Pancreas (tissue), 10 donors: ENCODE data around the gene PRRC2B. TPM values are rescaled to one million over a fixed set of nuclear protein-coding genes. Genes with fewer than 3 reads are reported as not detected.

Experiments used
- ATAC-seq, 4 donors: fragments of 200-7000 bp; cut with Tn5 transposase; one replicate each; pipeline versions ENCODE4 v1.8.0 to v1.9.1; 2020; ENCODE audit warnings: mild to moderate bottlenecking in 4 of 4, moderate library complexity in 4 of 4
- DNase-seq, 6 donors: peaks; one replicate each; pipeline ENCODE4 v3.0.0-alpha.2; 2020
- FAIRE-seq: peaks from 2 replicates; lab custom pipeline; 2012; peaks lifted over from hg19 to GRCh38; lab: Jason Lieb, UNC
- H3K27ac ChIP-seq, 4 donors: fragments of 200-600 bp; sonication (generic); 1 replicate in 3 of 4; 2 replicates in 1 of 4; pipeline versions ENCODE4 v1.5.0 to v1.8.0; 2020
- H3K27me3 ChIP-seq, 4 donors: fragments of 200-600 bp; one replicate each; pipeline ENCODE4 v1.8.0; 2021
- H3K36me3 ChIP-seq, 3 donors: fragments of 200-600 bp; sonication (generic) in 1 of 3; one replicate each; pipeline versions ENCODE4 v1.5.0 to v1.8.0; 2020 to 2021
- H3K4me1 ChIP-seq, 3 donors: fragments of 200-600 bp; one replicate each; pipeline ENCODE4 v1.8.0; 2021
- H3K4me3 ChIP-seq, 4 donors: fragments of 200-600 bp; sonication (generic) in 2 of 4; one replicate each; pipeline versions ENCODE4 v1.5.0 to v1.8.0; 2020 to 2021
- H3K9me3 ChIP-seq, 4 donors: fragments of 200-600 bp; one replicate each; pipeline ENCODE4 v1.8.0; 2021
- WGBS, 2 donors: extraction: QIAGEN DNeasy Blood & Tissue Kit; methylation state at CpG; one replicate each; pipeline ENCODE4 v1.1.7; 2013; 5-methylcytosine and 5-hydroxymethylcytosine counted together
- intact Hi-C, 3 donors: fragments of 100-400 bp; cut with DNase I; formaldehyde crosslinking; loops; one replicate each; pipeline versions ENCODE4 v1.11.1 to v1.14.2; 2022
- polyA plus RNA-seq, 2 donors: library from polyadenylated mRNA; stranded (reverse); fragments of 200-250 nt; gene quantifications; one replicate each; pipeline ENCODE4 v1.2.3, GENCODE V29; 2013
- total RNA-seq, 6 donors: library from RNA; stranded (reverse); fragmentation: NEBNext Ultra II Directional in 4 of 6; extraction: Animal tissue kit (Norgen Biotek cat#: 25700) in 4 of 6; gene quantifications; one replicate each; pipeline versions ENCODE4 v1.2.1 to v1.2.4, GENCODE V29; 2021 to 2023
- TF ChIP-seq, protein P1 (sequence below), 4 donors: fragments of 200-600 bp; sonication (generic) in 3 of 4; IDR thresholded peaks; one replicate each; pipeline versions ENCODE4 v1.5.0 to v1.8.0; 2021; ENCODE audit warnings: antibody characterized with exemption in 4 of 4
- donor health status: healthy with polysubstance abuse.
- donor health status: DM: no; HTN: no; CAD: no; lungs with moderate emphysema.
- donor health status: DM: no; HTN: no; CAD: no.
- donor health status: control.
- donor health status: control.
- donor health status: Bipolar disorder and iron deficiency.
- donor health status: DM: yes; HTN: yes; CAD: no.
- donor health status: DM: no; HTN: no; CAD: no.
- donor health status: DM: no; HTN: no; CAD: no.
- donor health status: DM: yes; HTN: yes; CAD: no.

PRRC2B gene
- total and polyA plus RNA-seq, 8 donors, result 44.8 to 132 (median 90.3) TPM

DNA sequence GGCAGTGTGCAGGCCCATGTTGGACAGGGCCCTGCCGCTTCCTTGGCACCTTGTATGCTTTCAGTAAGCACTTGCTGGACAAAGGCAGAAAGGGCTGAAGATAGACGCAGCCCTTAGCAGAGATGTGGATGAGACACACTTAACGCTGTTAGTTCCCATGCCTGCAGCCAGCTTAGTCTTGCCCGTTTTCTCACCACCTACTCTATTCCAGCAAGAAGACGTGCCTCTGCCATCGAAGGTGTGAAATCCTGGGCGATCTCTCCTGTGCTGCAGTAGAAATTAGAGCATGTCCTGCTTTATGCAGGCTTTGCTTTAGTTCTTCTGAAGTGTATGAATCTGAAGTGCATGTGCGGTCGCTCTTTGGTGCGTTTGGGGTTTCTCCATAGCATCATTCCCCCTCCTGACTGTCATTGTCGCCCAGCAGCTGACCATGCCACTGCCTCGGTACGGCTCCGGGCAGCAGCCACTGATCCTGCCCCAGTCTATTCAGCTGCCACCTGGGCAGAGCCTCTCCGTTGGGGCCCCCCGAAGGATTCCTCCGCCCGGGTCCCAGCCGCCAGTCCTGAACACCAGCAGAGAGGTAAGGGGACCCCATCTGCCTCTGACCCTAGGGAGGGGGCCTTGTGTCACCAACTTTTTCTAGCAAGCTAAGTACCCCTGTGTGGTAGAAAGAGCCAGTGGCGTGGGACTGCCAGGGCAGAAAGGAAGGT, 97.3 kb downstream of the PRRC2B start:
- DNase-seq, result peak in 1 of 6 donors; percentile 45
- no peak for ATAC-seq
- intact Hi-C loops, result no loop called here
- Histone ChIP-seq H3K27ac (no peak overlapping the region), H3K27me3 (no peaks in the 10 kb centered on the region), H3K9me3 (no peaks in the 10 kb centered on the region), H3K36me3 (peaks cover 17 to 93% (median 64%) of the 10 kb centered on the region in 3 donors), H3K4me3 (no peak overlapping the region), H3K4me1 (no peaks in the 10 kb centered on the region)
- TF ChIP-seq, protein P1, sequence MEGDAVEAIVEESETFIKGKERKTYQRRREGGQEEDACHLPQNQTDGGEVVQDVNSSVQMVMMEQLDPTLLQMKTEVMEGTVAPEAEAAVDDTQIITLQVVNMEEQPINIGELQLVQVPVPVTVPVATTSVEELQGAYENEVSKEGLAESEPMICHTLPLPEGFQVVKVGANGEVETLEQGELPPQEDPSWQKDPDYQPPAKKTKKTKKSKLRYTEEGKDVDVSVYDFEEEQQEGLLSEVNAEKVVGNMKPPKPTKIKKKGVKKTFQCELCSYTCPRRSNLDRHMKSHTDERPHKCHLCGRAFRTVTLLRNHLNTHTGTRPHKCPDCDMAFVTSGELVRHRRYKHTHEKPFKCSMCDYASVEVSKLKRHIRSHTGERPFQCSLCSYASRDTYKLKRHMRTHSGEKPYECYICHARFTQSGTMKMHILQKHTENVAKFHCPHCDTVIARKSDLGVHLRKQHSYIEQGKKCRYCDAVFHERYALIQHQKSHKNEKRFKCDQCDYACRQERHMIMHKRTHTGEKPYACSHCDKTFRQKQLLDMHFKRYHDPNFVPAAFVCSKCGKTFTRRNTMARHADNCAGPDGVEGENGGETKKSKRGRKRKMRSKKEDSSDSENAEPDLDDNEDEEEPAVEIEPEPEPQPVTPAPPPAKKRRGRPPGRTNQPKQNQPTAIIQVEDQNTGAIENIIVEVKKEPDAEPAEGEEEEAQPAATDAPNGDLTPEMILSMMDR (IDR thresholded peaks at IDR 0.05), result no peak
- WGBS, 2 donors, result 95 to 98% methylated on average over 20 of the region's 20 CpGs
- no peak for FAIRE-seq

DNA sequence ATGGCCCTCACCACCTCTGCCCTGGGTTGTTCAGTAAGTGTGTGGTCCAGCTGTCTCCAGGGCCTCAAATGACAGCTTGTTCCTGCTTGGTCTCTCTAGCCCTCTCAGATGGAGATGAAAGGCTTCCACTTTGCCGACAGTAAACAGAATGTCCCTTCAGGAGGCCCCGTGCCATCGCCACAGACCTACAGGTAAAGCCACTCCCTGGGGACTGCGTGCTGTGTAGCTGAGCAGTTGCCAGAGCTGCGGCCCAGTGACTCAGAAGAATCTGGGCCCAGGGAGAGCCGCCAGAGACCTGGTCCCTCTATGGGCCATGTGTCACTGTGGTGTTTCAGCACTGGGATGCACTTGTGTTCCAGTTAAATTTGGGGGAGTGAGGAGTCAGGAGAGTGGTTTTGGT, 98.2 kb downstream of the PRRC2B start:
- intact Hi-C loops, result no loop called here
- no peak overlapping the region for H3K27ac ChIP-seq
- no peaks in the 10 kb centered on the region for H3K9me3 ChIP-seq
- TF ChIP-seq, protein P1 (IDR thresholded peaks at IDR 0.05), result no peak
- no peaks in the 10 kb centered on the region for H3K4me1 ChIP-seq
- H3K4me3 ChIP-seq, result no peak overlapping the region
- H3K36me3 ChIP-seq, result peaks cover 17 to 93% (median 68%) of the 10 kb centered on the region in 3 donors
- WGBS, 2 donors, result 84 to 93% methylated on average over 6 of the region's 6 CpGs
- no peak for FAIRE-seq
- ATAC-seq, result peak in 2 of 4 donors; percentile 26 to 64
- no peaks in the 10 kb centered on the region for H3K27me3 ChIP-seq
- peak in 1 of 6 donors; percentile 44 for DNase-seq

DNA sequence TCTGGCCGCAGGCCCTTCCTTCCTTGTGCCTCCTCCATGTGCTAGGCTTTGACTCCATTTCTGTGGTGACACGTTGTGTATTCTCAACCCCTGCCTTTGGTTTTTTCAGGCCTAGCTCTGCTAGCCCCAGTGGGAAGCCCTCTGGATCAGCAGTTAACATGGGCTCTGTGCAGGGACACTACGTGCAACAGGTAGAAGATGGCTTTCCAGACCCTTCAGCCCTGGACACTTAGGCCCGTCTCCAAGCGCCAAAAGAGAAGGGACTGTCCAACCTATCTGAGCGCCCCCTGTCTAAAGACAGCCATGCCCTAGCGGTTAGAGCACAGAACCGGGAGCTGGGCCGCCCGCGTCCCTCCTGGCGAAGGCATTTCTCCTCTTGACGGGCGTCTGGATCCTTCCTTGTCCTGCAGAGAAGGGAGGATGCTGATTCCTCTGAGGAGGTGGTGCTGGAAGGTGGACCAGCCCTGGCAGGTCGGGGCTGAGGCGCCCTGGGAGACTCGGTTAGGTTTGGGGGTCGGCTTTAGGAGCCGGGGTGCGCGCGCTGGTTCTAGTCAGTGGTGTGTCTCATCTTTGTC, 100.5 kb downstream of the PRRC2B start:
- H3K9me3 ChIP-seq, result no peaks in the 10 kb centered on the region
- H3K4me3 ChIP-seq, result no peak overlapping the region
- H3K4me1 ChIP-seq, result no peaks in the 10 kb centered on the region
- FAIRE-seq (no peak), DNase-seq (peak in 1 of 6 donors; percentile 20), ATAC-seq (no peak)
- 93 to 94% methylated on average over 22 of the region's 22 CpGs for WGBS, 2 donors
- intact Hi-C loops, result no loop called here
- H3K27ac ChIP-seq, result no peak overlapping the region
- TF ChIP-seq, protein P1 (IDR thresholded peaks at IDR 0.05), result no peak
- H3K27me3 ChIP-seq, result no peaks in the 10 kb centered on the region
- H3K36me3 ChIP-seq, result peaks cover 7 to 90% (median 51%) of the 10 kb centered on the region in 3 donors

DNA sequence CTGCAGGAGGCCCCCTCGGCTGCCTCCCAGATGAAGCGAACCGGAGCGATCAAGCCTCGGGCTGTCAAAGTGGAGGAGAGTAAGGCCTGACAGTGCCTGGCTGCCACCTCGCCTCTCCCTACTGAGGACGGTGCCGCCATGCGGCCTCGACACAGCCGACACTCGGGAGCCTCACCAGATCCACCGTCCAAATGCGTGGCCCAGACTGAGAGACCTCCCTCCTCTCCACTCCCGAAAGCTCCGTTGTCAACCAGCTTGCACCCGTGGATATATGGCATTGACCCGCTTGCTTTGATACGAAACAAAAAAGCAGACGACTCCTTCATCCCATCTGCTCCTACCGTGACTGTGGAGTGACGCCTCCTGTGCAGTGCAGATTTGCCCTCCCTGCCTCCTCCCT, 101.9 kb downstream of the PRRC2B start:
- WGBS, 2 donors, result 90 to 91% methylated on average over 22 of the region's 22 CpGs
- Histone ChIP-seq H3K27ac (no peak overlapping the region), H3K27me3 (no peaks in the 10 kb centered on the region), H3K36me3 (peaks cover 7 to 76% (median 45%) of the 10 kb centered on the region in 3 donors), H3K9me3 (no peaks in the 10 kb centered on the region), H3K4me3 (no peak overlapping the region), H3K4me1 (no peaks in the 10 kb centered on the region)
- DNase-seq, result peak in 1 of 6 donors; percentile 52
- ATAC-seq, result no peak
- intact Hi-C loops, result no loop called here
- TF ChIP-seq, protein P1 (IDR thresholded peaks at IDR 0.05), result no peak
- no peak for FAIRE-seq
